GM18505 (cell line): ENCODE results near the gene PAAF1.
"Not testable (repeated sequence)": the region's sequence is repeated elsewhere in the genome, so short reads cannot be mapped to it uniquely, and the experiment has no call there.

ENCODE experiments used
- ATAC-seq: cut with Tn5 transposase; IDR thresholded peaks from one replicate; pipeline ENCODE4 v1.9.1; 2021; ENCODE audit not compliant: unreplicated experiment
- POLR2A ChIP-seq: IDR thresholded peaks from 4 replicates; pipeline ENCODE4 v1.6.1; 2011; ENCODE audit warnings: borderline replicate concordance; ENCODE audit not compliant: insufficient read depth, insufficient read length; ENCODE audit errors: extremely low read depth

PAAF1 gene

GRCh38 chr11:73907191-73907590 is 30.4 kb downstream of the PAAF1 start:
- TF ChIP-seq POLR2A = no peak
- no peak for ATAC-seq

GRCh38 chr11:73912026-73912425 is 35.2 kb downstream of the PAAF1 start:
- no peak for ATAC-seq
- no peak for TF ChIP-seq POLR2A

- no peak for ATAC-seq
- TF ChIP-seq POLR2A = no peak
These were observed 36.7 kb downstream of the PAAF1 start for GRCh38 chr11:73913472-73913871.

GRCh38 chr11:73914284-73914683 is 37.5 kb downstream of the PAAF1 start:
- ATAC-seq = no peak

GRCh38 chr11:73916435-73916834 is 39.6 kb downstream of the PAAF1 start:
- no peak for TF ChIP-seq POLR2A
- ATAC-seq = no peak

More at GRCh38 chr11:73914284-73914683, 37.5 kb downstream of the PAAF1 start:
- TF ChIP-seq POLR2A = no peak

GRCh38 chr11:73921180-73921579 is 44.4 kb downstream of the PAAF1 start:
- ATAC-seq = no peak
- TF ChIP-seq POLR2A = no peak

- no peak for ATAC-seq
- no peak for TF ChIP-seq POLR2A
These were observed 52.6 kb downstream of the PAAF1 start for GRCh38 chr11:73929388-73929787.

GRCh38 chr11:73931039-73931645 is 54.3 kb downstream of the PAAF1 start:
- TF ChIP-seq POLR2A = no peak
- no peak for ATAC-seq

- no peak for TF ChIP-seq POLR2A
- ATAC-seq = no peak
These were observed 55.2 kb downstream of the PAAF1 start for GRCh38 chr11:73931951-73932350.

- TF ChIP-seq POLR2A = no peak
- ATAC-seq = no peak
These were observed 56.0 kb downstream of the PAAF1 start for GRCh38 chr11:73932781-73933180.

GRCh38 chr11:73936047-73936446 is 59.2 kb downstream of the PAAF1 start:
- not testable (repeated sequence) for ATAC-seq

- no peak for TF ChIP-seq POLR2A
- no peak for ATAC-seq
These were observed 62.3 kb downstream of the PAAF1 start for GRCh38 chr11:73939096-73939495.

- TF ChIP-seq POLR2A = no peak
- no peak for ATAC-seq
These were observed 64.2 kb downstream of the PAAF1 start for GRCh38 chr11:73940801-73941570.

- ATAC-seq = no peak
- no peak for TF ChIP-seq POLR2A
These were observed 65.2 kb downstream of the PAAF1 start for GRCh38 chr11:73942010-73942409.

GRCh38 chr11:73944085-73944484 is 67.3 kb downstream of the PAAF1 start:
- no peak for TF ChIP-seq POLR2A
- no peak for ATAC-seq

- TF ChIP-seq POLR2A = no peak
- ATAC-seq = no peak
These were observed 68.1 kb downstream of the PAAF1 start for GRCh38 chr11:73944901-73945300.
